Measurements from ENCODE around the gene B3GNT9.

Gene B3GNT9

DNA sequence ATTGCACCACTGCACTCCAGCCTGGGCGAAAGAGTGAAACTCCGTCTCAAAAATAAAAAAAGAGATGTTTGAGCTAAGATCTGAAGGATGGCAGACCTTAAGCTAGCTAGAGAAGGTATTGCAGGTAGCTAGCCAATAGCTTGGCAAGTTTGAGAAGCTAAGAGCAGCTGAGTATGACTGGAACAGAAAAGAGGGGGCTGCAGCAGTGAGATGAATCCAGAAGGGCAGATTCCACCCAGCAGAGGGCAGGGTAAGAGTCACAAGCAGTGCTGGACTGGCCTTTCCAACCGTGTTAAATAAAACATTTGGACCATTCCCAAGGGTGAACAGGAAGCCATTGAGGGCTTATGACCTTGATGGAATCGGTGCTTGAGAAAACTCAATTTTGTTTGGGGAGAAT is 46.7 kb downstream of the B3GNT9 start:
- H3K27ac ChIP-seq (ENCODE audit: low read length) = no peak overlapping the region
- no peak overlapping the region for H3K4me3 ChIP-seq (ENCODE audit: low read depth in 1 of 2, low read length in 2 of 2)
- H3K9ac ChIP-seq (ENCODE audit: low read depth, low read length) = no peak overlapping the region
- TF ChIP-seq CTCF (IDR thresholded peaks at IDR 0.05; ENCODE audit: borderline replicate concordance, extremely low read depth, low read length, poor library complexity, severe bottlenecking) (peak; percentile 37), EZH2 (IDR thresholded peaks at IDR 0.05; ENCODE audit: borderline replicate concordance, low read depth, low read length, severe bottlenecking) (no peak)
- no peaks in the 10 kb centered on the region for H3K27me3 ChIP-seq (ENCODE audit: insufficient read depth, low read length, poor library complexity)
- no peaks in the 10 kb centered on the region; the same call in 1 of the 2 replicates for H4K20me1 ChIP-seq (ENCODE audit: insufficient read depth, low read length)
- ATAC-seq (ENCODE audit: insufficient read depth, low read depth) (peak; percentile 60), DNase-seq (no peak)
- peaks cover 28% of the 10 kb centered on the region for H3K36me3 ChIP-seq (ENCODE audit: insufficient read depth, low read length)
- no peaks in the 10 kb centered on the region for H3K9me3 ChIP-seq (ENCODE audit: insufficient read depth, low read length, severe bottlenecking)
- H3K4me2 ChIP-seq (ENCODE audit: insufficient read depth, low read length) = no peak overlapping the region
- no peak overlapping the region for H2AFZ ChIP-seq (ENCODE audit: low read depth, low read length)
- no peaks in the 10 kb centered on the region for H3K79me2 ChIP-seq (ENCODE audit: insufficient read depth, low read length)
- H3K4me1 ChIP-seq (ENCODE audit: insufficient read depth, low read length) = peaks cover 2% of the 10 kb centered on the region

- H3K4me1 ChIP-seq (ENCODE audit: insufficient read depth, low read length) = no peaks in the 10 kb centered on the region
- H3K27me3 ChIP-seq (ENCODE audit: insufficient read depth, low read length, poor library complexity) = no peaks in the 10 kb centered on the region
- H3K4me2 ChIP-seq (ENCODE audit: insufficient read depth, low read length) = no peak overlapping the region
- H2AFZ ChIP-seq (ENCODE audit: low read depth, low read length) = no peak overlapping the region
- no peak overlapping the region for H3K9ac ChIP-seq (ENCODE audit: low read depth, low read length)
- H3K36me3 ChIP-seq (ENCODE audit: insufficient read depth, low read length) = peaks cover 39% of the 10 kb centered on the region
- ATAC-seq (ENCODE audit: insufficient read depth, low read depth) (no peak), DNase-seq (no peak)
- H3K79me2 ChIP-seq (ENCODE audit: insufficient read depth, low read length) = no peaks in the 10 kb centered on the region
- H4K20me1 ChIP-seq (ENCODE audit: insufficient read depth, low read length) = no peaks in the 10 kb centered on the region; the same call in 1 of the 2 replicates
- no peaks in the 10 kb centered on the region for H3K9me3 ChIP-seq (ENCODE audit: insufficient read depth, low read length, severe bottlenecking)
- TF ChIP-seq CTCF (IDR thresholded peaks at IDR 0.05; ENCODE audit: borderline replicate concordance, extremely low read depth, low read length, poor library complexity, severe bottlenecking) (no peak), EZH2 (IDR thresholded peaks at IDR 0.05; ENCODE audit: borderline replicate concordance, low read depth, low read length, severe bottlenecking) (no peak)
- no peak overlapping the region for H3K4me3 ChIP-seq (ENCODE audit: low read depth in 1 of 2, low read length in 2 of 2)
- H3K27ac ChIP-seq (ENCODE audit: low read length) = no peak overlapping the region
These were observed 49.3 kb downstream of the B3GNT9 start for GRCh38 chr16:67101311-67102082.

- Histone ChIP-seq H3K4me1 (ENCODE audit: insufficient read depth, low read length) (no peaks in the 10 kb centered on the region), H3K79me2 (ENCODE audit: insufficient read depth, low read length) (no peaks in the 10 kb centered on the region), H3K4me2 (ENCODE audit: insufficient read depth, low read length) (no peak overlapping the region), H3K9ac (ENCODE audit: low read depth, low read length) (no peak overlapping the region), H3K4me3 (ENCODE audit: low read depth in 1 of 2, low read length in 2 of 2) (no peak overlapping the region), H3K36me3 (ENCODE audit: insufficient read depth, low read length) (peaks cover 39% of the 10 kb centered on the region), H3K27ac (ENCODE audit: low read length) (no peak overlapping the region), H3K27me3 (ENCODE audit: insufficient read depth, low read length, poor library complexity) (no peaks in the 10 kb centered on the region), H3K9me3 (ENCODE audit: insufficient read depth, low read length, severe bottlenecking) (no peaks in the 10 kb centered on the region), H2AFZ (ENCODE audit: low read depth, low read length) (no peak overlapping the region), H4K20me1 (ENCODE audit: insufficient read depth, low read length) (no peaks in the 10 kb centered on the region; the same call in 1 of the 2 replicates)
- TF ChIP-seq CTCF (IDR thresholded peaks at IDR 0.05; ENCODE audit: borderline replicate concordance, extremely low read depth, low read length, poor library complexity, severe bottlenecking) (peak; percentile 45), EZH2 (IDR thresholded peaks at IDR 0.05; ENCODE audit: borderline replicate concordance, low read depth, low read length, severe bottlenecking) (no peak)
- no peak for DNase-seq
- ATAC-seq (ENCODE audit: insufficient read depth, low read depth) = no peak
These were observed 50.1 kb downstream of the B3GNT9 start for GRCh38 chr16:67100569-67101310.
